Liver (tissue), 10 donors: Measurements from ENCODE around the gene ZNF541. TPM values are rescaled to one million over a fixed set of nuclear protein-coding genes. Genes with fewer than 3 reads are reported as not detected.

Source experiments
- DNase-seq: peaks from one replicate; pipeline ENCODE4 v3.0.0-alpha.2; 2017; ENCODE audit warnings: low spot score
- H3K27ac ChIP-seq, 2 donors: one replicate each; pipeline ENCODE4 v1.7.0; 2013; ENCODE audit warnings: inconsistent platforms in 2 of 2, low read length in 2 of 2, control low read depth in 1 of 2, low read depth in 1 of 2, mild to moderate bottlenecking in 1 of 2
- H3K27me3 ChIP-seq, 4 donors: one replicate each; pipeline versions ENCODE4 v1.6.1 to v1.7.0; 2013; ENCODE audit warnings: low read length in 3 of 4, inconsistent platforms in 1 of 4, mild to moderate bottlenecking in 1 of 4, moderate library complexity in 1 of 4; ENCODE audit not compliant: control insufficient read depth in 4 of 4, insufficient read depth in 4 of 4
- H3K36me3 ChIP-seq, 4 donors: one replicate each; pipeline versions ENCODE4 v1.6.1 to v1.7.0; 2013; ENCODE audit warnings: low read length in 3 of 4, mild to moderate bottlenecking in 3 of 4, low read depth in 1 of 4, moderate library complexity in 1 of 4; ENCODE audit not compliant: control insufficient read depth in 4 of 4, insufficient read depth in 3 of 4
- H3K4me1 ChIP-seq, 4 donors: one replicate each; pipeline versions ENCODE4 v1.6.1 to v1.7.0; 2013; ENCODE audit warnings: low read length in 3 of 4, mild to moderate bottlenecking in 3 of 4, moderate library complexity in 1 of 4; ENCODE audit not compliant: control insufficient read depth in 4 of 4, insufficient read depth in 4 of 4
- H3K4me3 ChIP-seq, 3 donors: one replicate each; pipeline versions ENCODE4 v1.6.1 to v1.7.0; 2013; ENCODE audit warnings: low read length in 3 of 3, control low read depth in 1 of 3, low read depth in 1 of 3, mild to moderate bottlenecking in 1 of 3
- H3K9ac ChIP-seq, 2 donors: one replicate each; pipeline ENCODE4 v1.7.0; 2013; ENCODE audit warnings: low read length in 2 of 2, mild to moderate bottlenecking in 2 of 2, moderate library complexity in 2 of 2, control low read depth in 1 of 2, low read depth in 1 of 2
- H3K9me3 ChIP-seq, 4 donors: one replicate each; pipeline versions ENCODE4 v1.6.1 to v1.7.0; 2013; ENCODE audit warnings: low read length in 3 of 4; ENCODE audit not compliant: control insufficient read depth in 4 of 4
- HNF4A ChIP-seq, 2 donors: conservative IDR thresholded peaks; 2 replicates each; pipeline ENCODE4 v1.6.1; 2016; ENCODE audit warnings: antibody characterized with exemption in 2 of 2, mild to moderate bottlenecking in 2 of 2
- HNF4G ChIP-seq: IDR thresholded peaks from 2 replicates; pipeline ENCODE4 v1.6.1; 2016; ENCODE audit warnings: antibody characterized with exemption
- NR2F2 ChIP-seq: IDR thresholded peaks from 2 replicates; pipeline ENCODE4 v1.6.1; 2016; ENCODE audit warnings: antibody characterized with exemption
- RAD21 ChIP-seq, 2 donors: IDR thresholded peaks; 2 replicates each; pipeline ENCODE4 v1.6.1; 2016; ENCODE audit warnings: antibody characterized with exemption in 2 of 2, mild to moderate bottlenecking in 2 of 2
- REST ChIP-seq: IDR thresholded peaks from 2 replicates; pipeline ENCODE4 v1.6.1; 2016; ENCODE audit warnings: antibody characterized with exemption, mild to moderate bottlenecking
- RXRA ChIP-seq, 2 donors: IDR thresholded peaks; 2 replicates each; pipeline ENCODE4 v1.6.1; 2017 to 2018; ENCODE audit warnings: antibody characterized with exemption in 2 of 2, mild to moderate bottlenecking in 1 of 2
- SP1 ChIP-seq: IDR thresholded peaks from 2 replicates; pipeline ENCODE4 v1.6.1; 2018; ENCODE audit warnings: antibody characterized with exemption, mild to moderate bottlenecking
- WGBS: extraction: QIAGEN DNeasy Blood & Tissue Kit; methylation state at CpG from one replicate; pipeline ENCODE4 v1.1.7; 2013; 5-methylcytosine and 5-hydroxymethylcytosine counted together
- polyA plus RNA-seq, 2 donors: library from polyadenylated mRNA; stranded (reverse) in 1 of 2; unstranded in 1 of 2; fragments of 200-250 nt in 1 of 2; fragments of >200 nt in 1 of 2; fragmentation: Nextera tagmentation in 1 of 2; extraction: Ambion mirVana in 1 of 2; gene quantifications; one replicate each; pipeline versions ENCODE4 v1.2.1 to v1.2.3, GENCODE V29; 2013 to 2015
- small RNA-seq: library from RNA; depleted of rRNA; stranded (forward); fragments of <200 nt; gene quantifications from one replicate; pipeline ENCODE3, GENCODE V24; 2014
- total RNA-seq, 2 donors: library from RNA; depleted of rRNA; stranded (reverse); fragments of >200 nt; gene quantifications; one replicate each; pipeline ENCODE4 v1.2.3, GENCODE V29; 2014
- donor health status: healthy.
- donor health status: healthy.
- donor health status: healthy.
- donor health status: healthy.
- donor health status: healthy.

ZNF541 gene
- total and polyA plus RNA-seq, 4 donors, result 0.05 to 0.09 (median 0.08) TPM; not detected in 1

GRCh38 chr19:47523473-47523872, 49.5 kb downstream of the ZNF541 start:
- 24% methylated on average over 7 of the region's 7 CpGs for WGBS
- no peak for DNase-seq
- no peak overlapping the region for H3K9ac ChIP-seq

More at GRCh38 chr19:47523473-47523872, 49.5 kb downstream of the ZNF541 start:
- no peaks in the 10 kb centered on the region for H3K36me3 ChIP-seq
- no peaks in the 10 kb centered on the region for H3K27me3 ChIP-seq
- H3K27ac ChIP-seq, result no peak overlapping the region
- H3K4me3 ChIP-seq, result no peak overlapping the region
- TF ChIP-seq SP1 (peak; percentile 51), NR2F2 (peak; percentile 81), HNF4G (no peak), REST (no peak), HNF4A (conservative IDR thresholded peaks at IDR 0.05) (peak; percentile 14 to 18), RXRA (IDR thresholded peaks at IDR 0.05) (peak; percentile 65 to 66), RAD21 (IDR thresholded peaks at IDR 0.05) (peak; percentile 10 to 39)
- peaks cover 0 to 3% (median 1%) of the 10 kb centered on the region in 4 donors for H3K4me1 ChIP-seq
- H3K9me3 ChIP-seq, result no peaks in the 10 kb centered on the region

Small RNAs within 50 kb of the gene (small RNA-seq; reads per million reads assigned to genes)
- not detected for gene RN7SL322P

Other genes with a start within 250 kb of the ZNF541 start
- gene C5AR2, start 241.0 kb downstream of the ZNF541 start, total RNA-seq, result 1 to 10 TPM; 1.8 to 2.8 TPM
- 1 to 10 TPM in 1 of 2 donors, under 1 TPM in 1; 0.61 to 1.8 TPM for gene C5AR2, start 241.0 kb downstream of the ZNF541 start, polyA plus RNA-seq
- gene DHX34, start 223.8 kb downstream of the ZNF541 start, total RNA-seq, result 10 to 100 TPM in 1 of 2 donors, 1 to 10 TPM in 1; 6.2 to 11.6 TPM
- 1 to 10 TPM; 3.1 to 6.1 TPM for gene DHX34, start 223.8 kb downstream of the ZNF541 start, polyA plus RNA-seq
- gene MEIS3, start 153.6 kb downstream of the ZNF541 start, total RNA-seq, result 1 to 10 TPM in 1 of 2 donors, under 1 TPM in 1; 0.79 to 1.3 TPM
- under 1 TPM; 0.50 to 0.99 TPM for gene MEIS3, start 153.6 kb downstream of the ZNF541 start, polyA plus RNA-seq
- gene SLC8A2, start 101.3 kb downstream of the ZNF541 start, total RNA-seq, result under 1 TPM in 1 of 2 donors, not detected in 1; 0.25 TPM
- under 1 TPM in 1 of 2 donors, not detected in 1; 0.01 TPM for gene SLC8A2, start 101.3 kb downstream of the ZNF541 start, polyA plus RNA-seq
- gene KPTN, start 88.9 kb downstream of the ZNF541 start, total RNA-seq, result 1 to 10 TPM; 2.3 to 3.6 TPM
- 1 to 10 TPM; 4.4 to 6.0 TPM for gene KPTN, start 88.9 kb downstream of the ZNF541 start, polyA plus RNA-seq
- gene NAPA, start 58.1 kb downstream of the ZNF541 start, total RNA-seq, result 100 to 1,000 TPM in 1 of 2 donors, 10 to 100 TPM in 1; 73.4 to 116 TPM
- 100 to 1,000 TPM; 125 to 132 TPM for gene NAPA, start 58.1 kb downstream of the ZNF541 start, polyA plus RNA-seq
- gene BICRA, start 36.0 kb upstream of the ZNF541 start, total RNA-seq, result 1 to 10 TPM; 3.0 to 8.9 TPM
- 1 to 10 TPM in 1 of 2 donors, under 1 TPM in 1; 0.63 to 2.9 TPM for gene BICRA, start 36.0 kb upstream of the ZNF541 start, polyA plus RNA-seq
- 1 to 10 TPM; 3.2 to 6.2 TPM for gene EHD2, start 140.3 kb upstream of the ZNF541 start, total RNA-seq
- gene EHD2, start 140.3 kb upstream of the ZNF541 start, polyA plus RNA-seq, result 1 to 10 TPM; 5.5 to 7.9 TPM
- 10 to 100 TPM; 38.3 to 38.9 TPM for gene NOP53, start 172.4 kb upstream of the ZNF541 start, total RNA-seq
- 10 to 100 TPM; 25.8 to 85.5 TPM for gene NOP53, start 172.4 kb upstream of the ZNF541 start, polyA plus RNA-seq
- gene SELENOW, start 205.6 kb upstream of the ZNF541 start, total RNA-seq, result 10 to 100 TPM; 28.2 to 50.0 TPM
- gene SELENOW, start 205.6 kb upstream of the ZNF541 start, polyA plus RNA-seq, result 100 to 1,000 TPM in 1 of 2 donors, 10 to 100 TPM in 1; 84.8 to 102 TPM
- gene TPRX1, start 231.4 kb upstream of the ZNF541 start, total RNA-seq, result not detected
- not detected for gene TPRX1, start 231.4 kb upstream of the ZNF541 start, polyA plus RNA-seq
- gene CRX, start 248.8 kb upstream of the ZNF541 start, total RNA-seq, result not detected
- gene CRX, start 248.8 kb upstream of the ZNF541 start, polyA plus RNA-seq, result under 1 TPM in 1 of 2 donors, not detected in 1; 0.04 TPM